HepG2 (cell line): Measurements from ENCODE around the gene LRP1-AS. TPM values are rescaled to one million over a fixed set of nuclear protein-coding genes. Genes with fewer than 3 reads are reported as not detected.

Experiments used
- AHR ChIP-seq: IDR thresholded peaks from 2 replicates; pipeline ENCODE4 v1.6.1; 2018; ENCODE audit warnings: missing genetic modification reagents, missing compliant biosample characterization
- HNF4A ChIP-seq: sonication (generic); formaldehyde crosslinking; IDR thresholded peaks from 2 replicates; pipeline ENCODE4 v1.4.0; 2020; ENCODE audit warnings: missing genetic modification reagents
- REXO4 ChIP-seq: sonication (generic); formaldehyde crosslinking; IDR thresholded peaks from 2 replicates; pipeline ENCODE4 v1.8.0; 2022; ENCODE audit warnings: missing genetic modification reagents, mild to moderate bottlenecking, borderline replicate concordance
- SRF ChIP-seq: IDR thresholded peaks from 2 replicates; pipeline ENCODE4 v1.6.1; 2011; ENCODE audit warnings: mild to moderate bottlenecking, low read depth, low read length, moderate library complexity
- ZNF468 ChIP-seq: sonication (generic); formaldehyde crosslinking; IDR thresholded peaks from 2 replicates; pipeline ENCODE4 v1.8.0; 2022; ENCODE audit warnings: mild to moderate bottlenecking, moderate library complexity, missing genetic modification reagents
- polyA plus RNA-seq, 8 experiments: library from polyadenylated mRNA; depleted of rRNA in 3 of 8; stranded (reverse) in 7 of 8; unstranded in 1 of 8; fragments of >200 nt; fragmentation: Illumina TruSeq in 4 of 8; extraction: Trizol in 4 of 8; gene quantifications; 2 replicates each; pipeline versions ENCODE4 v1.2.1 to v1.2.3, GENCODE V29; 2011 to 2016; ENCODE audit warnings: low read depth in 4 of 8, missing spikeins in 1 of 8, mixed read lengths in 1 of 8; ENCODE audit not compliant: insufficient read depth in 1 of 8
- total RNA-seq, 5 experiments: library from RNA; depleted of rRNA; stranded (reverse); fragments of >200 nt; fragmentation: Illumina TruSeq; extraction: Trizol; gene quantifications; 2 replicates each; pipeline ENCODE4 v1.2.3, GENCODE V29; 2016; ENCODE audit warnings: low read depth in 1 of 5
- TF ChIP-seq, protein P1 (sequence below): sonication (generic); formaldehyde crosslinking; IDR thresholded peaks from 2 replicates; pipeline ENCODE4 v1.4.0; 2020; ENCODE audit warnings: missing genetic modification reagents
- TF ChIP-seq, protein P2 (sequence below): sonication (generic); formaldehyde crosslinking; IDR thresholded peaks from 2 replicates; pipeline ENCODE4 v1.8.1; 2023; ENCODE audit warnings: mild to moderate bottlenecking, missing genetic modification reagents
- TF ChIP-seq, protein P3 (sequence below): sonication (generic); formaldehyde crosslinking; IDR thresholded peaks from 2 replicates; pipeline ENCODE4 v1.4.0; 2020; ENCODE audit warnings: mild to moderate bottlenecking, missing genetic modification reagents, borderline replicate concordance
- TF ChIP-seq, protein P4 (sequence below): sonication (generic); formaldehyde crosslinking; IDR thresholded peaks from 2 replicates; pipeline ENCODE4 v1.4.0; 2020; ENCODE audit warnings: missing genetic modification reagents

Gene LRP1-AS
- total and polyA plus RNA-seq, 2 of the 13 experiments (the other 11 are each of a cell fraction or from before 2014, with no cell fraction given): 0.20 TPM; not detected in 1

DNA sequence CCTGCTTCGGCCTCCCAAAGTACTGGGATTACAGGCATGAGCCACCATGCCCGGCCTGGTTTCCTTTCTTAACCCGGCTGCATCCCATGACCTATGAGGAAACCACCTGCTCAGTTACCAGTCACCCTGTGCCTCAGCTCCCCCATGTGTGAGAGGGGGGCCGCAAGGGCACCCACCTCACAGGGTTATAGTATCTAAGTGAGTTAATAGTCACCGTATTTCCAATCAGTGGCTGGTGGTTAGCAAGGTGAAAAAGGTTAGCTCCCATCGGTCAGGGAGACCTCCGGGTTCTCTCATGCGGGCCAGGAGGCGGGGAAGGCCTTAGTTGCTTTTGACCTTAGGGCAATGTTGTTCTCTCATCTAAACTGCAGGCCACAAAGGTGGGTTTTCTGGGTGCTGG is 12.5 kb downstream of the LRP1-AS start (continued):
- TF ChIP-seq, protein P1, sequence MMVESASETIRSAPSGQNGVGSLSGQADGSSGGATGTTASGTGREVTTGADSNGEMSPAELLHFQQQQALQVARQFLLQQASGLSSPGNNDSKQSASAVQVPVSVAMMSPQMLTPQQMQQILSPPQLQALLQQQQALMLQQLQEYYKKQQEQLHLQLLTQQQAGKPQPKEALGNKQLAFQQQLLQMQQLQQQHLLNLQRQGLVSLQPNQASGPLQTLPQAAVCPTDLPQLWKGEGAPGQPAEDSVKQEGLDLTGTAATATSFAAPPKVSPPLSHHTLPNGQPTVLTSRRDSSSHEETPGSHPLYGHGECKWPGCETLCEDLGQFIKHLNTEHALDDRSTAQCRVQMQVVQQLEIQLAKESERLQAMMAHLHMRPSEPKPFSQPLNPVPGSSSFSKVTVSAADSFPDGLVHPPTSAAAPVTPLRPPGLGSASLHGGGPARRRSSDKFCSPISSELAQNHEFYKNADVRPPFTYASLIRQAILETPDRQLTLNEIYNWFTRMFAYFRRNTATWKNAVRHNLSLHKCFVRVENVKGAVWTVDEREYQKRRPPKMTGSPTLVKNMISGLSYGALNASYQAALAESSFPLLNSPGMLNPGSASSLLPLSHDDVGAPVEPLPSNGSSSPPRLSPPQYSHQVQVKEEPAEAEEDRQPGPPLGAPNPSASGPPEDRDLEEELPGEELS (CRISPR knock-in tag): peak; percentile 11; the same call in 1 of the 2 replicates
- TF ChIP-seq REXO4 (no peak), ZNF468 (CRISPR knock-in tag) (no peak), SRF (no peak), HNF4A (CRISPR knock-in tag) (0 out of 2 replicates have a peak, but pooled peaks have one; percentile 22), AHR (CRISPR knock-in tag) (no peak)
- TF ChIP-seq, protein P2, sequence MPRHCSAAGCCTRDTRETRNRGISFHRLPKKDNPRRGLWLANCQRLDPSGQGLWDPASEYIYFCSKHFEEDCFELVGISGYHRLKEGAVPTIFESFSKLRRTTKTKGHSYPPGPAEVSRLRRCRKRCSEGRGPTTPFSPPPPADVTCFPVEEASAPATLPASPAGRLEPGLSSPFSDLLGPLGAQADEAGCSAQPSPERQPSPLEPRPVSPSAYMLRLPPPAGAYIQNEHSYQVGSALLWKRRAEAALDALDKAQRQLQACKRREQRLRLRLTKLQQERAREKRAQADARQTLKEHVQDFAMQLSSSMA: no peak
- TF ChIP-seq, protein P3, sequence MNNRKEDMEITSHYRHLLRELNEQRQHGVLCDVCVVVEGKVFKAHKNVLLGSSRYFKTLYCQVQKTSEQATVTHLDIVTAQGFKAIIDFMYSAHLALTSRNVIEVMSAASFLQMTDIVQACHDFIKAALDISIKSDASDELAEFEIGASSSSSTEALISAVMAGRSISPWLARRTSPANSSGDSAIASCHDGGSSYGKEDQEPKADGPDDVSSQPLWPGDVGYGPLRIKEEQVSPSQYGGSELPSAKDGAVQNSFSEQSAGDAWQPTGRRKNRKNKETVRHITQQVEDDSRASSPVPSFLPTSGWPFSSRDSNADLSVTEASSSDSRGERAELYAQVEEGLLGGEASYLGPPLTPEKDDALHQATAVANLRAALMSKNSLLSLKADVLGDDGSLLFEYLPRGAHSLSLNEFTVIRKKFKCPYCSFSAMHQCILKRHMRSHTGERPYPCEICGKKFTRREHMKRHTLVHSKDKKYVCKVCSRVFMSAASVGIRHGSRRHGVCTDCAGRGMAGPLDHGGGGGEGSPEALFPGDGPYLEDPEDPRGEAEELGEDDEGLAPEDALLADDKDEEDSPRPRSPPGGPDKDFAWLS: no peak
- TF ChIP-seq, protein P4, sequence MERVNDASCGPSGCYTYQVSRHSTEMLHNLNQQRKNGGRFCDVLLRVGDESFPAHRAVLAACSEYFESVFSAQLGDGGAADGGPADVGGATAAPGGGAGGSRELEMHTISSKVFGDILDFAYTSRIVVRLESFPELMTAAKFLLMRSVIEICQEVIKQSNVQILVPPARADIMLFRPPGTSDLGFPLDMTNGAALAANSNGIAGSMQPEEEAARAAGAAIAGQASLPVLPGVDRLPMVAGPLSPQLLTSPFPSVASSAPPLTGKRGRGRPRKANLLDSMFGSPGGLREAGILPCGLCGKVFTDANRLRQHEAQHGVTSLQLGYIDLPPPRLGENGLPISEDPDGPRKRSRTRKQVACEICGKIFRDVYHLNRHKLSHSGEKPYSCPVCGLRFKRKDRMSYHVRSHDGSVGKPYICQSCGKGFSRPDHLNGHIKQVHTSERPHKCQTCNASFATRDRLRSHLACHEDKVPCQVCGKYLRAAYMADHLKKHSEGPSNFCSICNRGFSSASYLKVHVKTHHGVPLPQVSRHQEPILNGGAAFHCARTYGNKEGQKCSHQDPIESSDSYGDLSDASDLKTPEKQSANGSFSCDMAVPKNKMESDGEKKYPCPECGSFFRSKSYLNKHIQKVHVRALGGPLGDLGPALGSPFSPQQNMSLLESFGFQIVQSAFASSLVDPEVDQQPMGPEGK: 0 out of 2 replicates have a peak, but pooled peaks have one; percentile 15
